H1 (cell line): ENCODE measurements around the gene TEKT5. TPM values are rescaled to one million over a fixed set of nuclear protein-coding genes. Genes with fewer than 3 reads are reported as not detected.

Experiments used
- TBP ChIP-seq: IDR thresholded peaks from 2 replicates; pipeline ENCODE4 v1.6.1; 2011; ENCODE audit warnings: low read depth, low read length, improper control_type of control experiment
- polyA plus RNA-seq, 7 experiments: library from polyadenylated mRNA; depleted of rRNA in 3 of 7; stranded (reverse) in 5 of 7; unstranded in 2 of 7; fragments of >200 nt in 5 of 7; fragments of 200-250 nt in 2 of 7; gene quantifications; 1 replicate in 5 of 7; 2 replicates in 1 of 7; 4 replicates in 1 of 7; pipeline versions ENCODE4 v1.2.1 to v1.2.3, GENCODE V29; 2011 to 2013; ENCODE audit warnings: missing spikeins in 2 of 7, mixed read lengths in 2 of 7
- total RNA-seq: library from RNA; stranded (reverse); fragmentation: NEBNext Ultra II Directional; extraction: Animal tissue kit (Norgen Biotek cat#: 25700); gene quantifications from 2 replicates; pipeline ENCODE4 v1.2.1, GENCODE V29; 2021
- TF ChIP-seq, protein P1 (sequence below), 3 experiments: IDR thresholded peaks; 1 replicate in 2 of 3; 2 replicates in 1 of 3; pipeline versions ENCODE4 v1.5.1 to v1.6.1; 2011; ENCODE audit warnings: low read length in 3 of 3, mild to moderate bottlenecking in 3 of 3, inconsistent platforms in 2 of 3, low read depth in 1 of 3, moderate library complexity in 1 of 3; ENCODE audit not compliant: insufficient read depth in 1 of 3; ENCODE audit errors: control extremely low read depth in 1 of 3

Gene TEKT5
- total and polyA plus RNA-seq, 2 of the 8 experiments (the other 6 are each of a cell fraction or from before 2014, with no cell fraction given), result 0.95 TPM; not detected in 1

DNA sequence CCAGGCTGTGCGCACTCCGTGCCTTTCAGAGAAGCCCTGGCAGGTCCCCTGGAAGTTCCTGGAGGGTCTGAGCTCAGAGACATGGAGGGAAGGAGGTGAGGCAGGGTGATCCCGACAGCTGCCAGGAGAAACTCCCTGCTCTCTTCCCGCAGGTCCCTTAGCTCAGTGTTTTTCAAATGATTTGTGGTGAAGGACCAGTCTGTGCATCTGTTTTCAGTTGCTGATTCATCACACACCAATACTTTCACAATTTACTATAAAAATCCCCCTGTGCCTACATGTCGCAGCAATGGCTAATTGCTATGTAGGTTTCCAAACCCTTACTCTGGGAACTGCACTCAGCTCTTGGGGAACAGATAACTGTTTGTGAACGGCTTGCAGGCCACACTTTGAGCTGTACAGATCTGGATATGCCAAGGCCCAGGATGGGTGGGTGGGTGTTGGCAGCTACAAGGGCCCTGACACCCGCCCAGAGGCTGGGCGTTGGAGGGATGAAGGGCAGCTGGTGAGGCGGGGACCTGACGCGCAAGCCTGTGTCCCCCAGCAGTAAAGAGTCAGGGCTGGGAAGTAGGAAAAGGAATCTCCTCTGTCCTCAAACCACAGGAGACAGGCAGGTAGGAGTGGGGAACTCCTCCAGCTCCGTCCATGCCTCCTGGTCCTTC lies 93.8 kb downstream of the TEKT5 start (continued):
- TF ChIP-seq, protein P1, sequence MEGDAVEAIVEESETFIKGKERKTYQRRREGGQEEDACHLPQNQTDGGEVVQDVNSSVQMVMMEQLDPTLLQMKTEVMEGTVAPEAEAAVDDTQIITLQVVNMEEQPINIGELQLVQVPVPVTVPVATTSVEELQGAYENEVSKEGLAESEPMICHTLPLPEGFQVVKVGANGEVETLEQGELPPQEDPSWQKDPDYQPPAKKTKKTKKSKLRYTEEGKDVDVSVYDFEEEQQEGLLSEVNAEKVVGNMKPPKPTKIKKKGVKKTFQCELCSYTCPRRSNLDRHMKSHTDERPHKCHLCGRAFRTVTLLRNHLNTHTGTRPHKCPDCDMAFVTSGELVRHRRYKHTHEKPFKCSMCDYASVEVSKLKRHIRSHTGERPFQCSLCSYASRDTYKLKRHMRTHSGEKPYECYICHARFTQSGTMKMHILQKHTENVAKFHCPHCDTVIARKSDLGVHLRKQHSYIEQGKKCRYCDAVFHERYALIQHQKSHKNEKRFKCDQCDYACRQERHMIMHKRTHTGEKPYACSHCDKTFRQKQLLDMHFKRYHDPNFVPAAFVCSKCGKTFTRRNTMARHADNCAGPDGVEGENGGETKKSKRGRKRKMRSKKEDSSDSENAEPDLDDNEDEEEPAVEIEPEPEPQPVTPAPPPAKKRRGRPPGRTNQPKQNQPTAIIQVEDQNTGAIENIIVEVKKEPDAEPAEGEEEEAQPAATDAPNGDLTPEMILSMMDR (IDR thresholded peaks at IDR 0.05; ENCODE audit: control extremely low read depth in 1 of 3, insufficient read depth in 1 of 3, low read depth in 1 of 3, low read length in 3 of 3), result no peak
- no peak for TF ChIP-seq TBP
